K562 (cell line): ENCODE measurements around the gene STK32C. TPM values are rescaled to one million over a fixed set of nuclear protein-coding genes. Genes with fewer than 3 reads are reported as not detected.

Experiments used
- ATAC-seq: fragments of 200-7000 bp; cut with Tn5 transposase; 3 replicates; pipeline ENCODE4 v1.9.1; 2020; ENCODE audit warnings: moderate library complexity
- BruUV-seq: library from RNA; stranded (reverse); fragments of 400-500 nt; replicated peaks from 2 replicates; lab custom pipeline; 2021; lab: Mats Ljungman, UMichigan
- CTCF ChIA-PET: fragments of 300-600 bp; formaldehyde crosslinking; extraction: SDS; loops from one replicate; lab custom pipeline; 2021; ENCODE audit warnings: low intra/inter-chr PET ratio; lab: Yijun Ruan, JAX
- POLR2A ChIA-PET: fragments of 300-600, 350-650 bp; sonication (Branson Sonifier 250); formaldehyde crosslinking; extraction: SDS; loops from one replicate; lab custom pipeline; 2021; ENCODE audit warnings: antibody characterized with exemption, inconsistent platforms; lab: Yijun Ruan, JAX
- DNase-seq, 4 experiments: peaks; one replicate each; pipeline versions ENCODE4 v3.0.0 to v3.0.0-alpha.2; 2011 to 2018; ENCODE audit warnings: low spot score in 3 of 4, mixed read lengths in 3 of 4; ENCODE audit errors: extremely low read depth in 1 of 4
- FAIRE-seq: peaks from 2 replicates; lab custom pipeline; 2011; peaks lifted over from hg19 to GRCh38; lab: Jason Lieb, UNC
- H2AFZ ChIP-seq: 2 replicates; pipeline ENCODE4 v1.6.0; 2011; ENCODE audit warnings: low read depth, low read length, control low read depth, inconsistent platforms
- H3K27ac ChIP-seq: fragments of 200-600 bp; 3 replicates; pipeline ENCODE4 v1.8.0; 2011; ENCODE audit warnings: low read depth, mild to moderate bottlenecking, control low read depth, inconsistent platforms, low read length, moderate library complexity, mixed read lengths; ENCODE audit errors: extremely low read depth
- H3K27me3 ChIP-seq, 2 experiments: fragments of 300-600 bp in 1 of 2; 2 replicates in 1 of 2; 3 replicates in 1 of 2; pipeline versions ENCODE4 v1.6.0 to v1.8.0; 2011; ENCODE audit warnings: inconsistent platforms in 2 of 2, low read length in 2 of 2, mild to moderate bottlenecking in 1 of 2, mixed read lengths in 1 of 2, moderate library complexity in 1 of 2; ENCODE audit not compliant: control insufficient read depth in 2 of 2, insufficient read depth in 2 of 2
- H3K36me3 ChIP-seq: fragments of 300-600 bp; 3 replicates; pipeline ENCODE4 v1.8.0; 2011; ENCODE audit warnings: mild to moderate bottlenecking, low read length, inconsistent platforms; ENCODE audit not compliant: control insufficient read depth, insufficient read depth
- H3K4me1 ChIP-seq, 2 experiments: fragments of 200-600 bp in 1 of 2; replicated peaks in 1 of 2; 2 replicates in 1 of 2; 3 replicates in 1 of 2; pipeline versions ENCODE4 v1.5.1 to v1.8.0; 2011; ENCODE audit warnings: inconsistent platforms in 2 of 2, low read length in 2 of 2, mild to moderate bottlenecking in 1 of 2, mixed read lengths in 1 of 2, moderate library complexity in 1 of 2; ENCODE audit not compliant: control insufficient read depth in 2 of 2, insufficient read depth in 2 of 2
- H3K4me2 ChIP-seq: 2 replicates; pipeline ENCODE4 v1.6.1; 2011; ENCODE audit warnings: low read length, control low read depth, inconsistent platforms, mixed read lengths; ENCODE audit not compliant: insufficient read depth
- H3K4me3 ChIP-seq: fragments of 200-600 bp; sonication (generic), shearing (Covaris generic); 2 replicates; pipeline ENCODE4 v1.5.1; 2016; ENCODE audit warnings: control low read depth, inconsistent platforms
- H3K79me2 ChIP-seq: fragments of 200-600 bp; 3 replicates; pipeline ENCODE4 v1.8.0; 2011; ENCODE audit warnings: low read length, inconsistent platforms; ENCODE audit not compliant: control insufficient read depth, insufficient read depth
- H3K9ac ChIP-seq, 2 experiments: 2 replicates each; pipeline versions ENCODE4 v1.6.0 to v1.6.1; 2011; ENCODE audit warnings: low read depth in 2 of 2, low read length in 2 of 2, control low read depth in 1 of 2, inconsistent platforms in 1 of 2, mild to moderate bottlenecking in 1 of 2, mixed read lengths in 1 of 2; ENCODE audit not compliant: insufficient read depth in 1 of 2
- H3K9me1 ChIP-seq: one replicate; pipeline ENCODE4 v1.6.0; 2011; ENCODE audit warnings: inconsistent platforms, mild to moderate bottlenecking, low read length, moderate library complexity; ENCODE audit not compliant: control insufficient read depth, insufficient read depth
- H3K9me3 ChIP-seq: replicated peaks from 2 replicates; pipeline ENCODE4 v1.5.1; 2011; ENCODE audit warnings: low read depth, low read length, inconsistent platforms; ENCODE audit not compliant: control insufficient read depth, insufficient read depth
- H4K20me1 ChIP-seq: replicated peaks from 2 replicates; pipeline ENCODE4 v1.6.1; 2011; ENCODE audit warnings: low read length, inconsistent platforms, mixed read lengths; ENCODE audit not compliant: control insufficient read depth, insufficient read depth
- CHAMP1 ChIP-seq: fragments of 450-650 bp; IDR thresholded peaks from 2 replicates; pipeline ENCODE4 v1.6.1; 2016; ENCODE audit warnings: mild to moderate bottlenecking
- DMBX1 ChIP-seq: fragments of 250-450 bp; sonication (Bioruptor Pico); IDR thresholded peaks from 2 replicates; pipeline ENCODE4 v1.8.0; 2022; ENCODE audit warnings: inconsistent platforms, mild to moderate bottlenecking, moderate library complexity, borderline replicate concordance
- RERE ChIP-seq: sonication (generic); formaldehyde crosslinking; IDR thresholded peaks from 2 replicates; pipeline ENCODE4 v1.8.0; 2023; ENCODE audit warnings: missing genetic modification reagents, mild to moderate bottlenecking, borderline replicate concordance
- RFX1 ChIP-seq: fragments of 450-650 bp; IDR thresholded peaks from 2 replicates; pipeline ENCODE4 v1.6.1; 2016; ENCODE audit warnings: mild to moderate bottlenecking, moderate library complexity
- SLC30A9 ChIP-seq: fragments of 250-450 bp; sonication (Bioruptor Pico); IDR thresholded peaks from 2 replicates; pipeline ENCODE4 v1.8.0; 2022; ENCODE audit warnings: mild to moderate bottlenecking, moderate library complexity
- WGBS: fragments of 100-300 bp; shearing (Covaris generic); methylation state at CpG from one replicate; pipeline ENCODE4 v1.1.6; 2016; ENCODE audit warnings: low coverage, mixed read lengths; ENCODE audit not compliant: insufficient coverage; ENCODE audit errors: missing lambda C conversion rate; 5-methylcytosine and 5-hydroxymethylcytosine counted together
- in situ Hi-C: fragments of 300-500 bp; cut with MboI; formaldehyde crosslinking; loops from 4 replicates; pipeline ENCODE4 v1.15.0; 2018; ENCODE audit warnings: inconsistent platforms, mixed read lengths
- intact Hi-C: fragments of 100-400 bp; cut with micrococcal nuclease; formaldehyde crosslinking; loops from 2 replicates; pipeline ENCODE4 v1.14.2; 2022
- polyA plus RNA-seq, 8 experiments: library from polyadenylated mRNA; depleted of rRNA in 4 of 8; stranded (reverse) in 5 of 8; unstranded in 3 of 8; fragments of >200 nt; fragmentation: Nextera tagmentation in 2 of 8; fragmentation: Illumina TruSeq in 1 of 8; extraction: Ambion mirVana in 2 of 8; extraction: Trizol in 1 of 8; gene quantifications; 2 replicates each; pipeline versions ENCODE4 v1.2.1 to v1.2.3, GENCODE V29; 2011 to 2014; ENCODE audit warnings: inconsistent platforms in 1 of 8, missing spikeins in 1 of 8
- total RNA-seq, 7 experiments: library from RNA; depleted of rRNA in 6 of 7; stranded (reverse); fragments of >200 nt in 6 of 7; fragmentation: Illumina TruSeq in 2 of 7; extraction: Trizol in 2 of 7; gene quantifications; 2 replicates each; pipeline versions ENCODE4 v1.2.1 to v1.2.3, GENCODE V29; 2011 to 2021; ENCODE audit warnings: low replicate concordance in 1 of 7

Gene STK32C
- total and polyA plus RNA-seq, 9 of the 15 experiments (the other 6 are each of a cell fraction or from before 2014, with no cell fraction given) = 1.5 to 20.9 (median 6.5) TPM

- H3K79me2 ChIP-seq = no peaks in the 10 kb centered on the region
- no peak overlapping the region for H3K4me2 ChIP-seq
- FAIRE-seq (no peak), DNase-seq (no peak), ATAC-seq (no peak)
- 20% methylated on average over 19 of the region's 21 CpGs for WGBS
- TF ChIP-seq RERE (CRISPR knock-in tag) (no peak), CHAMP1 (no peak), RFX1 (peak; percentile 37; the same call in 1 of the 2 replicates), SLC30A9 (no peak), DMBX1 (CRISPR knock-in tag) (no peak)
- H3K36me3 ChIP-seq = no peaks in the 10 kb centered on the region
- no peak overlapping the region for H3K9ac ChIP-seq
- no peak overlapping the region for H3K27ac ChIP-seq
- BruUV-seq = no TSS peak
- intact Hi-C loops = no loop called here
- no peak overlapping the region for H3K4me3 ChIP-seq
- ChIA-PET CTCF (no interaction called here), POLR2A (no interaction called here)
- no peak overlapping the region for H2AFZ ChIP-seq
- H4K20me1 ChIP-seq = no peaks in the 10 kb centered on the region
- no peaks in the 10 kb centered on the region for H3K9me3 ChIP-seq
- no peaks in the 10 kb centered on the region for H3K9me1 ChIP-seq
- peaks cover 0 to 40% of the 10 kb centered on the region in 2 experiments; a peak in 2 of 5 replicates for H3K4me1 ChIP-seq
- H3K27me3 ChIP-seq = peaks cover 44 to 70% of the 10 kb centered on the region in 2 experiments
- in situ Hi-C loops = no loop called here
Measured at GRCh38 chr10:132304756-132305509, 2.8 kb downstream of the STK32C start.
